NCI-H2107 treated with DMSO at 0.1 percent for 48 hours (cell line): Measurements from ENCODE around the gene INHBC.

Experiments
- DNase-seq: peaks from one replicate; lab custom pipeline; 2025; ENCODE audit not compliant: unreplicated experiment; lab: John Stamatoyannopoulos, UW

Gene INHBC

GRCh38 chr12:57452937-57453509 is 18.4 kb downstream of the INHBC start:
- peak; percentile 61 for DNase-seq

- no peak for DNase-seq
Observed at GRCh38 chr12:57454213-57454565, 19.6 kb downstream of the INHBC start.

- peak; percentile 73 for DNase-seq
Observed at GRCh38 chr12:57454566-57455373, 20.2 kb downstream of the INHBC start, which contains the start of gene INHBE. TSS of gene INHBE (plus strand) at chr12:57455307. CDS start at chr12:57455537, 230 bp downstream.

- peak; percentile 70 for DNase-seq
Observed at GRCh38 chr12:57455374-57456144, 21.0 kb downstream of the INHBC start.

GRCh38 chr12:57456145-57456700 is 21.6 kb downstream of the INHBC start:
- DNase-seq: peak; percentile 74

- no peak for DNase-seq
Observed at GRCh38 chr12:57456737-57457490, 22.3 kb downstream of the INHBC start.

GRCh38 chr12:57458665-57459054 is 24.1 kb downstream of the INHBC start:
- DNase-seq: no peak

- peak; percentile 95 for DNase-seq
Observed at GRCh38 chr12:57459055-57459749, 24.6 kb downstream of the INHBC start.

- DNase-seq: no peak
Observed at GRCh38 chr12:57459750-57460467, 25.3 kb downstream of the INHBC start, which contains the start of gene GLI1. TSS of gene GLI1 (plus strand) at chr12:57459785. CDS start at chr12:57463692, 3,907 bp downstream.

GRCh38 chr12:57460468-57460784 is 25.8 kb downstream of the INHBC start:
- DNase-seq: no peak

- no peak for DNase-seq
Observed at GRCh38 chr12:57460841-57461275, 26.3 kb downstream of the INHBC start.

- no peak for DNase-seq
Observed at GRCh38 chr12:57461276-57461916, 26.8 kb downstream of the INHBC start.

GRCh38 chr12:57461917-57462250 is 27.3 kb downstream of the INHBC start:
- no peak for DNase-seq

GRCh38 chr12:57462251-57462911 is 27.8 kb downstream of the INHBC start:
- peak; percentile 90 for DNase-seq

GRCh38 chr12:57462912-57463253 is 28.3 kb downstream of the INHBC start:
- no peak for DNase-seq

- no peak for DNase-seq
Observed at GRCh38 chr12:57464569-57464968, 30.0 kb downstream of the INHBC start.

- DNase-seq: no peak
Observed at GRCh38 chr12:57465030-57465746, 30.6 kb downstream of the INHBC start.
